Measurements from ENCODE around the gene FREY1.

DNA sequence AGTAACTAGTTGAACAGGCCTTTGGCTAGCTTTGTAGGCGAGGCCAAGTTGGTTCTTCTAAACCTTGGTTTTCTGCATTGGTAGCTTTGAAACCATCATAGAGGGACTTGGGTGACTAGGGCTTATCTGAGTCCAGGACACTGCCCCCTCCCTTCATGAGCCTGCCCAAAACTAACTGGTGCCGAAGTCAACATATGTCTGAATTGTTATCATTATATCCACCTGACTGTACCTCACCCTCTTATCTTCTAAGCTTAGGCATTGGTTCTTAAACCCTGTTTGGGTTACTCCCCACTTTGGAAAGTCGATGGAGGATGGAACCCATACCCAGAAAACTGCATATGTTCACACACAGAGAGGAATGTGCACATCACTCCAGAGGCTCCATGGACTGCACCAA is 29.2 kb downstream of the FREY1 start:
- TF ChIP-seq, protein P1, sequence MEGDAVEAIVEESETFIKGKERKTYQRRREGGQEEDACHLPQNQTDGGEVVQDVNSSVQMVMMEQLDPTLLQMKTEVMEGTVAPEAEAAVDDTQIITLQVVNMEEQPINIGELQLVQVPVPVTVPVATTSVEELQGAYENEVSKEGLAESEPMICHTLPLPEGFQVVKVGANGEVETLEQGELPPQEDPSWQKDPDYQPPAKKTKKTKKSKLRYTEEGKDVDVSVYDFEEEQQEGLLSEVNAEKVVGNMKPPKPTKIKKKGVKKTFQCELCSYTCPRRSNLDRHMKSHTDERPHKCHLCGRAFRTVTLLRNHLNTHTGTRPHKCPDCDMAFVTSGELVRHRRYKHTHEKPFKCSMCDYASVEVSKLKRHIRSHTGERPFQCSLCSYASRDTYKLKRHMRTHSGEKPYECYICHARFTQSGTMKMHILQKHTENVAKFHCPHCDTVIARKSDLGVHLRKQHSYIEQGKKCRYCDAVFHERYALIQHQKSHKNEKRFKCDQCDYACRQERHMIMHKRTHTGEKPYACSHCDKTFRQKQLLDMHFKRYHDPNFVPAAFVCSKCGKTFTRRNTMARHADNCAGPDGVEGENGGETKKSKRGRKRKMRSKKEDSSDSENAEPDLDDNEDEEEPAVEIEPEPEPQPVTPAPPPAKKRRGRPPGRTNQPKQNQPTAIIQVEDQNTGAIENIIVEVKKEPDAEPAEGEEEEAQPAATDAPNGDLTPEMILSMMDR (IDR thresholded peaks at IDR 0.05; ENCODE audit: extremely low read depth in 1 of 2, insufficient read depth in 1 of 2, low read depth in 1 of 2, low read length in 2 of 2) = no peak
- TF ChIP-seq POLR2A (IDR thresholded peaks at IDR 0.05; ENCODE audit: low read depth, low read length) (no peak), EZH2 (IDR thresholded peaks at IDR 0.05; ENCODE audit: borderline replicate concordance, low read depth, low read length, severe bottlenecking) (no peak), POLR2AphosphoS5 (IDR thresholded peaks at IDR 0.05; ENCODE audit: insufficient read depth, low read depth, low read length) (no peak), FOS (IDR thresholded peaks at IDR 0.05; ENCODE audit: borderline replicate concordance, insufficient read depth, low read length) (no peak), GATA2 (IDR thresholded peaks at IDR 0.05; ENCODE audit: insufficient read depth, insufficient read length, low read depth, low read length) (no peak), MYC (IDR thresholded peaks at IDR 0.05; ENCODE audit: low read depth, low read length) (no peak)
- TF ChIP-seq, protein P2, sequence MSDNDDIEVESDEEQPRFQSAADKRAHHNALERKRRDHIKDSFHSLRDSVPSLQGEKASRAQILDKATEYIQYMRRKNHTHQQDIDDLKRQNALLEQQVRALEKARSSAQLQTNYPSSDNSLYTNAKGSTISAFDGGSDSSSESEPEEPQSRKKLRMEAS (IDR thresholded peaks at IDR 0.05; ENCODE audit: insufficient read depth, insufficient read length) = no peak
